HG03575 (cell line): Measurements from ENCODE around the gene ATG10.

Source experiments
- ATAC-seq: cut with Tn5 transposase; IDR thresholded peaks from one replicate; pipeline ENCODE4 v1.9.1; 2021; ENCODE audit not compliant: unreplicated experiment, insufficient number of reproducible peaks, low FRiP score; ENCODE audit errors: extremely low read depth

The ATG10 gene

GRCh38 chr5:82154776-82155175, 183.0 kb downstream of the ATG10 start:
- no peak for ATAC-seq

GRCh38 chr5:82155305-82155704, 183.5 kb downstream of the ATG10 start:
- ATAC-seq, result no peak

- ATAC-seq, result no peak
Measured at GRCh38 chr5:82156874-82157273, 185.1 kb downstream of the ATG10 start.

- ATAC-seq, result no peak
Measured at GRCh38 chr5:82158755-82159413, 187.1 kb downstream of the ATG10 start.

GRCh38 chr5:82160948-82161347, 189.1 kb downstream of the ATG10 start:
- no peak for ATAC-seq

- no peak for ATAC-seq
Measured at GRCh38 chr5:82162573-82162972, 190.8 kb downstream of the ATG10 start.

GRCh38 chr5:82163452-82164175, 191.8 kb downstream of the ATG10 start:
- no peak for ATAC-seq

- no peak for ATAC-seq
Measured at GRCh38 chr5:82164176-82164976, 192.6 kb downstream of the ATG10 start.

- ATAC-seq, result no peak
Measured at GRCh38 chr5:82164977-82165713, 193.3 kb downstream of the ATG10 start.

- peak; percentile 84 for ATAC-seq
Measured at GRCh38 chr5:82165740-82166530, 194.1 kb downstream of the ATG10 start.

GRCh38 chr5:82167372-82167935, 195.6 kb downstream of the ATG10 start:
- ATAC-seq, result no peak

GRCh38 chr5:82168294-82168693, 196.5 kb downstream of the ATG10 start:
- ATAC-seq, result no peak

- no peak for ATAC-seq
Measured at GRCh38 chr5:82169892-82170291, 198.1 kb downstream of the ATG10 start.

- ATAC-seq, result peak; percentile 94
Measured at GRCh38 chr5:82174128-82174918, 202.5 kb downstream of the ATG10 start.

GRCh38 chr5:82174919-82175219, 203.0 kb downstream of the ATG10 start:
- no peak for ATAC-seq

GRCh38 chr5:82176115-82176814, 204.4 kb downstream of the ATG10 start:
- no peak for ATAC-seq

GRCh38 chr5:82178378-82178777, 206.6 kb downstream of the ATG10 start:
- no peak for ATAC-seq
